SK-N-SH treated with all-trans-retinoic acid at 6 μM for 48 hours (cell line): Measurements from ENCODE around the gene CNTD1.

Experiments
- CSDC2 ChIP-seq: fragments of 250-450 bp; sonication (Bioruptor Pico); IDR thresholded peaks from 2 replicates; pipeline ENCODE4 v1.5.0; 2020; ENCODE audit warnings: mild to moderate bottlenecking, moderate library complexity
- ESRRG ChIP-seq: fragments of 250-450 bp; sonication (Bioruptor Pico); IDR thresholded peaks from 2 replicates; pipeline ENCODE4 v1.6.1; 2021; ENCODE audit warnings: mild to moderate bottlenecking
- ISL1 ChIP-seq: fragments of 250-450 bp; sonication (Bioruptor Pico); IDR thresholded peaks from 2 replicates; pipeline ENCODE4 v2.1.2; 2022; ENCODE audit warnings: mild to moderate bottlenecking, moderate library complexity
- OSR1 ChIP-seq: fragments of 250-450 bp; sonication (Bioruptor Pico); IDR thresholded peaks from 2 replicates; pipeline ENCODE4 v1.8.0; 2022; ENCODE audit warnings: moderate library complexity, mild to moderate bottlenecking, inconsistent platforms
- SNAI2 ChIP-seq: fragments of 250-450 bp; sonication (Bioruptor Pico); IDR thresholded peaks from 2 replicates; pipeline ENCODE4 v1.5.0; 2020; ENCODE audit warnings: mild to moderate bottlenecking, moderate library complexity
- TOX ChIP-seq: fragments of 250-450 bp; sonication (Bioruptor Pico); IDR thresholded peaks from 2 replicates; pipeline ENCODE4 v1.8.0; 2021; ENCODE audit warnings: mild to moderate bottlenecking, moderate library complexity, borderline replicate concordance
- ZC3H10 ChIP-seq: fragments of 250-450 bp; sonication (Bioruptor Pico); IDR thresholded peaks from 2 replicates; pipeline ENCODE4 v1.5.1; 2021; ENCODE audit warnings: mild to moderate bottlenecking, moderate library complexity
- ZFP3 ChIP-seq: fragments of 250-450 bp; sonication (Bioruptor Pico); IDR thresholded peaks from 2 replicates; pipeline ENCODE4 v1.5.0; 2020; ENCODE audit warnings: mild to moderate bottlenecking, moderate library complexity
- ZFP30 ChIP-seq: fragments of 450-650 bp; formaldehyde crosslinking; IDR thresholded peaks from 2 replicates; pipeline ENCODE4 v1.5.0; 2022; ENCODE audit warnings: mild to moderate bottlenecking, moderate library complexity
- ZNF70 ChIP-seq: fragments of 450-650 bp; formaldehyde crosslinking; IDR thresholded peaks from 2 replicates; pipeline ENCODE4 v1.5.0; 2020; ENCODE audit warnings: mild to moderate bottlenecking, moderate library complexity
- ZNF8 ChIP-seq: fragments of 450-650 bp; formaldehyde crosslinking; IDR thresholded peaks from 2 replicates; pipeline ENCODE4 v1.5.0; 2020; ENCODE audit warnings: mild to moderate bottlenecking, moderate library complexity
- TF ChIP-seq, protein P1 (sequence below): fragments of 250-450 bp; sonication (Bioruptor Pico); IDR thresholded peaks from 2 replicates; pipeline ENCODE4 v1.8.0; 2020; ENCODE audit warnings: mild to moderate bottlenecking, moderate library complexity, borderline replicate concordance
- TF ChIP-seq, protein P2 (sequence below): fragments of 250-450 bp; sonication (Bioruptor Pico); IDR thresholded peaks from 2 replicates; pipeline ENCODE4 v1.5.1; 2021; ENCODE audit warnings: mild to moderate bottlenecking, moderate library complexity
- TF ChIP-seq, protein P3 (sequence below): fragments of 250-450 bp; sonication (Bioruptor Pico); IDR thresholded peaks from 2 replicates; pipeline ENCODE4 v1.5.1; 2020; ENCODE audit warnings: low read depth, mild to moderate bottlenecking, moderate library complexity

DNA sequence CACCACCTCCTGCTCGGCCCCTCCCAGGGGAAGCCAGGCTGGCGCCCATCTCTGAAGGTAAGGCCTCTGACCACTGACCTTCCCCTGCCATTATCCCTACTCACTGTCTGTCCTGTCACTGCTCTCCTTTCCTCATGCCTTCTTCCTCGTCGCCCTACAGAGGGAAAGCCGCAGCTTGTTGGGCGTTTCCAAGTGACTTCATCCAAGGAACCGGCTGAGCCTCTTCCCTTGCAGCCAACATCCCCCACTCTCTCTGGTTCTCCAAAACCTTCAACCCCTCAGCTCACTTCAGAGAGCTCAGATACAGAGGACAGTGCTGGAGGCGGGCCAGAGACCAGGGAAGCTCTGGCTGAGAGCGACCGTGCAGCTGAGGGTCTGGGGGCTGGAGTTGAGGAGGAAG lies 3.2 kb upstream of the CNTD1 start:
- no peak for TF ChIP-seq ZFP3
- no peak for TF ChIP-seq ESRRG (CRISPR knock-in tag)
- TF ChIP-seq ISL1 (CRISPR knock-in tag): no peak
- TF ChIP-seq, protein P1, sequence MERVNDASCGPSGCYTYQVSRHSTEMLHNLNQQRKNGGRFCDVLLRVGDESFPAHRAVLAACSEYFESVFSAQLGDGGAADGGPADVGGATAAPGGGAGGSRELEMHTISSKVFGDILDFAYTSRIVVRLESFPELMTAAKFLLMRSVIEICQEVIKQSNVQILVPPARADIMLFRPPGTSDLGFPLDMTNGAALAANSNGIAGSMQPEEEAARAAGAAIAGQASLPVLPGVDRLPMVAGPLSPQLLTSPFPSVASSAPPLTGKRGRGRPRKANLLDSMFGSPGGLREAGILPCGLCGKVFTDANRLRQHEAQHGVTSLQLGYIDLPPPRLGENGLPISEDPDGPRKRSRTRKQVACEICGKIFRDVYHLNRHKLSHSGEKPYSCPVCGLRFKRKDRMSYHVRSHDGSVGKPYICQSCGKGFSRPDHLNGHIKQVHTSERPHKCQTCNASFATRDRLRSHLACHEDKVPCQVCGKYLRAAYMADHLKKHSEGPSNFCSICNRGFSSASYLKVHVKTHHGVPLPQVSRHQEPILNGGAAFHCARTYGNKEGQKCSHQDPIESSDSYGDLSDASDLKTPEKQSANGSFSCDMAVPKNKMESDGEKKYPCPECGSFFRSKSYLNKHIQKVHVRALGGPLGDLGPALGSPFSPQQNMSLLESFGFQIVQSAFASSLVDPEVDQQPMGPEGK (CRISPR knock-in tag): no peak
- TF ChIP-seq ZC3H10 (CRISPR knock-in tag): no peak
- no peak for TF ChIP-seq SNAI2 (CRISPR knock-in tag)
- TF ChIP-seq, protein P2, sequence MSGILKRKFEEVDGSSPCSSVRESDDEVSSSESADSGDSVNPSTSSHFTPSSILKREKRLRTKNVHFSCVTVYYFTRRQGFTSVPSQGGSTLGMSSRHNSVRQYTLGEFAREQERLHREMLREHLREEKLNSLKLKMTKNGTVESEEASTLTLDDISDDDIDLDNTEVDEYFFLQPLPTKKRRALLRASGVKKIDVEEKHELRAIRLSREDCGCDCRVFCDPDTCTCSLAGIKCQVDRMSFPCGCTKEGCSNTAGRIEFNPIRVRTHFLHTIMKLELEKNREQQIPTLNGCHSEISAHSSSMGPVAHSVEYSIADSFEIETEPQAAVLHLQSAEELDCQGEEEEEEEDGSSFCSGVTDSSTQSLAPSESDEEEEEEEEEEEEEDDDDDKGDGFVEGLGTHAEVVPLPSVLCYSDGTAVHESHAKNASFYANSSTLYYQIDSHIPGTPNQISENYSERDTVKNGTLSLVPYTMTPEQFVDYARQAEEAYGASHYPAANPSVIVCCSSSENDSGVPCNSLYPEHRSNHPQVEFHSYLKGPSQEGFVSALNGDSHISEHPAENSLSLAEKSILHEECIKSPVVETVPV (CRISPR knock-in tag): no peak
- no peak for TF ChIP-seq ZFP30
- TF ChIP-seq, protein P3, sequence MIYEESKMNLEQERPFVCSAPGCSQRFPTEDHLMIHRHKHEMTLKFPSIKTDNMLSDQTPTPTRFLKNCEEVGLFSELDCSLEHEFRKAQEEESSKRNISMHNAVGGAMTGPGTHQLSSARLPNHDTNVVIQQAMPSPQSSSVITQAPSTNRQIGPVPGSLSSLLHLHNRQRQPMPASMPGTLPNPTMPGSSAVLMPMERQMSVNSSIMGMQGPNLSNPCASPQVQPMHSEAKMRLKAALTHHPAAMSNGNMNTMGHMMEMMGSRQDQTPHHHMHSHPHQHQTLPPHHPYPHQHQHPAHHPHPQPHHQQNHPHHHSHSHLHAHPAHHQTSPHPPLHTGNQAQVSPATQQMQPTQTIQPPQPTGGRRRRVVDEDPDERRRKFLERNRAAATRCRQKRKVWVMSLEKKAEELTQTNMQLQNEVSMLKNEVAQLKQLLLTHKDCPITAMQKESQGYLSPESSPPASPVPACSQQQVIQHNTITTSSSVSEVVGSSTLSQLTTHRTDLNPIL (CRISPR knock-in tag): no peak
- TF ChIP-seq CSDC2: no peak
- no peak for TF ChIP-seq OSR1
- no peak for TF ChIP-seq ZNF70 (CRISPR knock-in tag)
- no peak for TF ChIP-seq ZNF8
- TF ChIP-seq TOX: no peak
